Neuronal stem cell (in vitro differentiated cells): ENCODE measurements around the gene PPP1R2.

Source experiments
- DNase-seq: peaks from one replicate; pipeline ENCODE4 v3.0.0-alpha.2; 2013; ENCODE audit warnings: low spot score
- H2AFZ ChIP-seq: one replicate; pipeline ENCODE4 v1.6.1; 2013; ENCODE audit warnings: mild to moderate bottlenecking, low read length, inconsistent platforms
- H2AK5ac ChIP-seq: 2 replicates; pipeline ENCODE4 v1.6.1; 2013; ENCODE audit warnings: low read depth, mild to moderate bottlenecking, inconsistent platforms, low read length, moderate library complexity, mixed read lengths
- H2BK120ac ChIP-seq: 2 replicates; pipeline ENCODE4 v1.6.1; 2013; ENCODE audit warnings: low read depth, mild to moderate bottlenecking, inconsistent platforms, low read length, moderate library complexity, mixed read lengths
- H2BK12ac ChIP-seq: one replicate; pipeline ENCODE4 v1.6.1; 2013; ENCODE audit warnings: low read length, inconsistent platforms
- H2BK15ac ChIP-seq: 2 replicates; pipeline ENCODE4 v1.6.1; 2013; ENCODE audit warnings: mild to moderate bottlenecking, low read length, inconsistent platforms, mixed read lengths
- H2BK5ac ChIP-seq: one replicate; pipeline ENCODE4 v1.6.1; 2013; ENCODE audit warnings: inconsistent platforms, mild to moderate bottlenecking, low read length, moderate library complexity
- H3K14ac ChIP-seq: one replicate; pipeline ENCODE4 v1.6.1; 2013; ENCODE audit warnings: low read length, inconsistent platforms
- H3K18ac ChIP-seq: 2 replicates; pipeline ENCODE4 v1.6.1; 2013; ENCODE audit warnings: low read length, inconsistent platforms
- H3K23ac ChIP-seq: 2 replicates; pipeline ENCODE4 v1.6.1; 2013; ENCODE audit warnings: low read depth, mild to moderate bottlenecking, mixed read lengths, low read length, inconsistent platforms; ENCODE audit not compliant: poor library complexity
- H3K27ac ChIP-seq: replicated peaks from 3 replicates; pipeline ENCODE4 v1.5.1; 2013; ENCODE audit warnings: low read length, inconsistent platforms
- H3K27me3 ChIP-seq, 3 experiments: 2 replicates each; pipeline ENCODE4 v1.6.1; 2013; ENCODE audit warnings: low read length in 3 of 3, mild to moderate bottlenecking in 2 of 3, inconsistent platforms in 1 of 3, low read depth in 1 of 3, mixed read lengths in 1 of 3, moderate library complexity in 1 of 3; ENCODE audit not compliant: control insufficient read depth in 3 of 3, insufficient read depth in 3 of 3
- H3K36me3 ChIP-seq, 2 donors: replicated peaks in 1 of 2; 2 replicates each; pipeline ENCODE4 v1.6.1; 2013; ENCODE audit warnings: low read length in 2 of 2; ENCODE audit not compliant: control insufficient read depth in 2 of 2, insufficient read depth in 2 of 2
- H3K4ac ChIP-seq: 2 replicates; pipeline ENCODE4 v1.6.1; 2013; ENCODE audit warnings: inconsistent platforms, mild to moderate bottlenecking, low read length, moderate library complexity
- H3K4me1 ChIP-seq, 2 donors: 1 replicate in 1 of 2; 2 replicates in 1 of 2; pipeline ENCODE4 v1.6.1; 2013; ENCODE audit warnings: low read length in 2 of 2, low read depth in 1 of 2; ENCODE audit not compliant: control insufficient read depth in 2 of 2, insufficient read depth in 1 of 2
- H3K4me2 ChIP-seq: one replicate; pipeline ENCODE4 v1.6.1; 2013; ENCODE audit warnings: mild to moderate bottlenecking, low read length, inconsistent platforms; ENCODE audit not compliant: insufficient read depth, poor library complexity, severe bottlenecking
- H3K4me3 ChIP-seq, 2 donors: 2 replicates each; pipeline ENCODE4 v1.5.1; 2013; ENCODE audit warnings: low read length in 2 of 2, mild to moderate bottlenecking in 2 of 2, inconsistent platforms in 1 of 2, moderate library complexity in 1 of 2
- H3K79me1 ChIP-seq: one replicate; pipeline ENCODE4 v1.6.1; 2013; ENCODE audit warnings: low read depth, mild to moderate bottlenecking, inconsistent platforms, low read length, moderate library complexity
- H3K9ac ChIP-seq: one replicate; pipeline ENCODE4 v1.6.1; 2013; ENCODE audit warnings: mild to moderate bottlenecking, low read depth, low read length, inconsistent platforms; ENCODE audit not compliant: poor library complexity
- H3K9me3 ChIP-seq, 2 donors: replicated peaks in 1 of 2; 2 replicates each; pipeline versions ENCODE3 to v1.6.1; 2013; ENCODE audit warnings: low read length in 2 of 2, mild to moderate bottlenecking in 2 of 2, inconsistent platforms in 1 of 2, low read depth in 1 of 2, mixed read lengths in 1 of 2, moderate library complexity in 1 of 2; ENCODE audit not compliant: control insufficient read depth in 2 of 2, insufficient read depth in 1 of 2
- H4K8ac ChIP-seq: one replicate; pipeline ENCODE4 v1.6.1; 2013; ENCODE audit warnings: low read depth, mild to moderate bottlenecking, inconsistent platforms, low read length, moderate library complexity
- H4K91ac ChIP-seq: one replicate; pipeline ENCODE4 v1.6.1; 2013; ENCODE audit warnings: low read length, low read depth, mild to moderate bottlenecking, inconsistent platforms; ENCODE audit not compliant: poor library complexity
- WGBS, 2 donors: extraction: QIAGEN DNeasy Blood & Tissue Kit; methylation state at CpG; one replicate each; pipeline ENCODE4 v1.1.7; 2013; ENCODE audit warnings: missing lambda C conversion rate in 2 of 2, mixed read lengths in 1 of 2; ENCODE audit not compliant: insufficient read length in 2 of 2, insufficient replicate concordance in 1 of 2; ENCODE audit errors: extremely low coverage in 2 of 2; 5-methylcytosine and 5-hydroxymethylcytosine counted together

The PPP1R2 gene

GRCh38 chr3:195531683-195532082, 11.4 kb downstream of the PPP1R2 start:
- no peak overlapping the region for H2BK120ac ChIP-seq
- no peaks in the 10 kb centered on the region for H3K4me1 ChIP-seq
- H4K91ac ChIP-seq, result no peak overlapping the region
- peaks cover 1% of the 10 kb centered on the region for H3K79me1 ChIP-seq
- H3K27ac ChIP-seq, result no peak overlapping the region
- H2BK12ac ChIP-seq, result no peak overlapping the region
- H2AK5ac ChIP-seq, result no peak overlapping the region
- H4K8ac ChIP-seq, result no peak overlapping the region
- no peak overlapping the region for H3K23ac ChIP-seq
- no peak overlapping the region for H2AFZ ChIP-seq
- DNase-seq, result no peak
- H3K14ac ChIP-seq, result no peak overlapping the region
- no CpG with 5 or more reads among the region's 5 CpGs for WGBS, 2 donors
- no peak overlapping the region for H3K4ac ChIP-seq
- no peak overlapping the region for H3K4me2 ChIP-seq
- H3K9me3 ChIP-seq, result peaks cover 0 to 8% of the 10 kb centered on the region in 2 donors
- H3K4me3 ChIP-seq, result no peak overlapping the region
- no peak overlapping the region for H2BK15ac ChIP-seq
- no peaks in the 10 kb centered on the region for H3K27me3 ChIP-seq
- H3K9ac ChIP-seq, result no peak overlapping the region
- H3K18ac ChIP-seq, result no peak overlapping the region
- H2BK5ac ChIP-seq, result no peak overlapping the region
- H3K36me3 ChIP-seq, result peaks cover 0 to 15% of the 10 kb centered on the region in 2 donors

GRCh38 chr3:195526492-195526891, 16.6 kb downstream of the PPP1R2 start:
- H2BK15ac ChIP-seq, result no peak overlapping the region
- H2BK120ac ChIP-seq, result no peak overlapping the region
- peaks cover 0 to 40% of the 10 kb centered on the region in 2 donors for H3K36me3 ChIP-seq
- no peak overlapping the region for H2BK12ac ChIP-seq
- H3K4me3 ChIP-seq, result no peak overlapping the region
- H3K4ac ChIP-seq, result no peak overlapping the region
- no peak overlapping the region for H2AFZ ChIP-seq
- H2BK5ac ChIP-seq, result no peak overlapping the region
- no CpG with 5 or more reads among the region's 4 CpGs for WGBS, 2 donors
- H3K4me1 ChIP-seq, result no peaks in the 10 kb centered on the region
- no peak overlapping the region for H3K23ac ChIP-seq
- H3K27me3 ChIP-seq, result no peaks in the 10 kb centered on the region
- no peaks in the 10 kb centered on the region for H3K79me1 ChIP-seq
- H3K27ac ChIP-seq, result no peak overlapping the region
- no peak overlapping the region for H4K8ac ChIP-seq
- H2AK5ac ChIP-seq, result no peak overlapping the region
- no peak overlapping the region for H3K4me2 ChIP-seq
- H4K91ac ChIP-seq, result no peak overlapping the region
- no peaks in the 10 kb centered on the region for H3K9me3 ChIP-seq
- H3K9ac ChIP-seq, result no peak overlapping the region
- DNase-seq, result no peak
- no peak overlapping the region for H3K18ac ChIP-seq
- no peak overlapping the region for H3K14ac ChIP-seq

- Histone ChIP-seq H3K18ac (no peak overlapping the region), H3K9ac (no peak overlapping the region), H2AK5ac (no peak overlapping the region), H4K91ac (no peak overlapping the region), H3K79me1 (no peaks in the 10 kb centered on the region), H3K14ac (no peak overlapping the region), H3K4me2 (no peak overlapping the region), H2AFZ (no peak overlapping the region), H2BK15ac (no peak overlapping the region), H3K4ac (no peak overlapping the region), H3K23ac (no peak overlapping the region), H3K36me3 (peaks cover 0 to 37% of the 10 kb centered on the region in 2 donors), H3K4me3 (no peak overlapping the region), H2BK5ac (no peak overlapping the region), H2BK120ac (no peak overlapping the region), H2BK12ac (no peak overlapping the region), H3K27ac (no peak overlapping the region), H3K4me1 (no peaks in the 10 kb centered on the region), H4K8ac (no peak overlapping the region), H3K27me3 (no peaks in the 10 kb centered on the region), H3K9me3 (no peaks in the 10 kb centered on the region)
- no CpG with 5 or more reads among the region's 14 CpGs for WGBS, 2 donors
- no peak for DNase-seq
These were observed 18.8 kb downstream of the PPP1R2 start for GRCh38 chr3:195524171-195524896.

GRCh38 chr3:195522254-195523023, 20.7 kb downstream of the PPP1R2 start:
- no peak overlapping the region for H3K9ac ChIP-seq
- no peaks in the 10 kb centered on the region for H3K9me3 ChIP-seq
- no peak overlapping the region for H3K18ac ChIP-seq
- no peaks in the 10 kb centered on the region for H3K27me3 ChIP-seq
- WGBS, 2 donors, result no CpG with 5 or more reads among the region's 6 CpGs
- no peak overlapping the region for H3K4ac ChIP-seq
- no peak overlapping the region for H2AK5ac ChIP-seq
- H3K4me2 ChIP-seq, result no peak overlapping the region
- no peak overlapping the region for H4K91ac ChIP-seq
- no peaks in the 10 kb centered on the region for H3K79me1 ChIP-seq
- H2BK5ac ChIP-seq, result no peak overlapping the region
- no peak overlapping the region for H3K14ac ChIP-seq
- H2BK120ac ChIP-seq, result no peak overlapping the region
- DNase-seq, result peak; percentile 26
- H2AFZ ChIP-seq, result no peak overlapping the region
- H3K27ac ChIP-seq, result no peak overlapping the region
- no peak overlapping the region for H2BK12ac ChIP-seq
- H3K23ac ChIP-seq, result no peak overlapping the region
- H2BK15ac ChIP-seq, result no peak overlapping the region
- no peaks in the 10 kb centered on the region for H3K4me1 ChIP-seq
- no peak overlapping the region for H3K4me3 ChIP-seq
- peaks cover 0 to 33% of the 10 kb centered on the region in 2 donors for H3K36me3 ChIP-seq
- no peak overlapping the region for H4K8ac ChIP-seq
